Left hindlimb (tissue), 1 donor: ENCODE results near the gene BCAR1.

Experiments used
- DNase-seq: peaks from one replicate; pipeline ENCODE4 v3.0.0-alpha.2; 2018

Gene BCAR1

DNA sequence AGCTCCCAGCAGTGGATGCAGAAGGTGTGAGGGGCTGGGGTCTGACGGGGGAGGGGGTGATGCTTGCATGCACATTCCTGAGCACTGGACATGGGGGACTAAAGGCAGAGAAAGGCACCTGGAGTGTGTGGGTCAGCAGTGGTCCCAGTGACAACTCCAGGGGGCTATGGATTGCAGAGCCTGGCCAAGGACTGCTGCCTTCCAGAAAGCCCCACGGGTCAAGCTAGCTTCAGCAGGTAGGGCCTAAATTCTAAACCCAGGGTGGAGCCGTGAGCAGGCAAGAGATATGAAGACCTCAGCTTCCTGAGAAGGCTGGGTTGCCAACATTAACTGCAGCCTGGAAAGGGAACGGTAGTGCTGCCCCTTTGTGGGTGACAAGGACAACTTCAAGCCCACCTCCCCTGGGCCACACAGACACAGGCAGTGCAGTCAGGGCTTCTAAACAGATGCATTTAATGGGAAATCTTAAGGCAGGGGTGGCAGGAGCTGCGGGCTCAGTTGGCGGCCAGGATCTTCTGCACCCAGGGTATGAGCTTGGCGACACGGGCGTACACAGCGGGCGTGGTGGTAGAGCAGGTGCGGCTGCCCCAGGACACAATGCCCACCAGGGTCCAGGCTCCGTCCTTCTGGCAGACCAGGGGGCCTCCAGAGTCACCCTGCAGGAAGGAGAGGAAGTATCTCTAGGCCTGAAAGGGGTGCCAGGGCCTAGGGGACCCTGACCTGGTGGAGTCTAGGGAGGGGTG, 47.6 kb downstream of the BCAR1 start:
- DNase-seq, result no peak

GRCh38 chr16:75203096-75203495, 48.3 kb downstream of the BCAR1 start:
- no peak for DNase-seq

DNA sequence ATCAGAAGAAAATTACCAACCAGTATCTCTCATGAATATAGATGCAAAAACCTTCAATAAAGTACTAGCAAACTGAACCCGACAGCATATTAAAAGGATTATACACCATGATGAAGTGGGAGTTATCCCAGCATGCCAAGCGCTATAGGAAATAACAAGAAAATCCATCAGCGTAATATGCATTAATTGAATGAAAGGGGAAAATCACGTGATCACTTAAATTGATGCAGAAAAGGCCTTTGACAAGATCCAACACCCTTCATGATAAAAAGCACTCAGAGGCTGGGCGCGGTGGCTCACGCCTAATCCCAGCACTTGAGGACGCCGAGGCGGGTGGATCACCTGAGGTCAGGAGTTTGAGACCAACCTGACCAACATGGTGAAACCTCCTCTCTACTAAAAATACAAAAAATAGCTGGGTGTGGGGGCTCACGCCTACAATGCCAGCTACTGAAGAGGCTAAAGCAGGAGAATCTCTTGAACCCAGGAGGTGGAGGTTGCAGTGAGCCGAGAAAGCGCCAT, 49.3 kb downstream of the BCAR1 start:
- DNase-seq, result no peak

DNA sequence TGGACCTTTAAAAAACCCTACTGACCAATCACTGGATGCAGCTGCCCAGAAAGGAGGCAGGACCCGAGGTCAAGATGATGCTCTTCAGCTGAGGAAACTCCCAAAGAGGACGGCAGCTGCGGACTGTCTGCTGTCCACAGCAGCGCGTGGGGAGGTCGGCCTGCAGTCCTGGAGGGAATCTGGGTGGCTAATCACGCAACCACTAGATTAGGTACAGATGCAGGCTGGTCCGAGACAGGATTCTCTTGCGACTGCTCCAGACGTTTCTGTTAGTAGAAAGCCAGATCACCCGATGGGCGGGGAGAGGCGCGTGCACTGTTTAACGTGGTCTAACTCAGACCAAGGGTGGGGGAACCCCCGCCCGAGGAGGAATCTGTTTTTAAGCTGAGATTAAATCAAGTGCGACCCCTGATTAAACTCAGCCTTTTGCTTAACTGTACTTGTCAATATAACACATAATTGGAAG, 53.3 kb downstream of the BCAR1 start:
- DNase-seq, result no peak

GRCh38 chr16:75197522-75198134, 53.8 kb downstream of the BCAR1 start:
- no peak for DNase-seq

- no peak for DNase-seq
These were observed 54.6 kb downstream of the BCAR1 start for GRCh38 chr16:75196836-75197235.

GRCh38 chr16:75195811-75196790, 55.3 kb downstream of the BCAR1 start:
- no peak for DNase-seq

- DNase-seq, result no peak
These were observed 57.5 kb downstream of the BCAR1 start for GRCh38 chr16:75193730-75194444.

DNA sequence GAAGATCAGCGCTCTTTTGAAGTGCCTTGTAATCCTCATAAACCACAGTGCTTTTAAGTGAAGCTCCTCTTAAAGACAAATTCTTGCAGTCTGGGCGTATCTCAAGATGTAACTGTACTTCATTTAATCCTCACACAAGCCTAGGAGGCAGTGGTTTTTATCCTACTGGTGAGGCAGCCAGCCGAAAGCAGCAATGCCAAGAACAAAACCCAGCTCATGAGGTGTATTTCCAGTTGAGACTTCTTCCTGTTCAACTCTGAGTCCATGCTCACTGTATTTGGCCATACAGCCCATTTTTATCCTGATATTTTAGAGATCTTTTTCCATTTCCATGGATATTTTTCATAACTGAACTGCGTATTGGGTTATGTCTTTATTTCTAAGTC, 58.2 kb downstream of the BCAR1 start:
- DNase-seq, result no peak

GRCh38 chr16:75192606-75193264, 58.7 kb downstream of the BCAR1 start:
- DNase-seq, result no peak

DNA sequence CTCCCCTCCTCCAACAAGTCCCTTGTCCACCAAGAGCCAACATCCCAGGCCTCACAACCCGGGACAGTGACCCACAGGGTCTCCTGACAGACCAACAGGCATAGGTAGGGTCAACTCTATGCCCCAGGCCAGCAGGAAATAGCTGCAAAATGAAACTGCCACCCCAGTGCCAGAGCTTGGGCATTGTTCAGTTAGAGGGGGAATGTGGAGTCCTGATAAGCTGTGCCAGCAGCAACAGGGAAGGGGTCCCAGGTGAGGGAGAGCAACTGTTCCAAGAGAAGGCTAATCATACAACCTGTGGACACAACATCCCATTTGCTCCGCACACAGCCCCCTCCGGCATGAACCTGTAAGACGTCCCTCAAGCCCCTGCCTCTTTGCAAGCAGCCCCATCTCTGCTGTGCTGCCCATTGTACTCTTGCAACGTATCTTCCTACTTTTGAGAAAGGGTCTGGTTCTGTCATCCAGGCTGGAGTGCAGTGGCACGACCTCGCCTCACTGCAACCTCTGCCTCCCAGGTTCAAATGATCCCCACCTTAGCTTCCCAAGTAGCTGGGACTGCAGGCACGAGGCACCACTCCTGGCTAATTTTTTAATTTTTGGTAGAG, 61.7 kb downstream of the BCAR1 start:
- no peak for DNase-seq

DNA sequence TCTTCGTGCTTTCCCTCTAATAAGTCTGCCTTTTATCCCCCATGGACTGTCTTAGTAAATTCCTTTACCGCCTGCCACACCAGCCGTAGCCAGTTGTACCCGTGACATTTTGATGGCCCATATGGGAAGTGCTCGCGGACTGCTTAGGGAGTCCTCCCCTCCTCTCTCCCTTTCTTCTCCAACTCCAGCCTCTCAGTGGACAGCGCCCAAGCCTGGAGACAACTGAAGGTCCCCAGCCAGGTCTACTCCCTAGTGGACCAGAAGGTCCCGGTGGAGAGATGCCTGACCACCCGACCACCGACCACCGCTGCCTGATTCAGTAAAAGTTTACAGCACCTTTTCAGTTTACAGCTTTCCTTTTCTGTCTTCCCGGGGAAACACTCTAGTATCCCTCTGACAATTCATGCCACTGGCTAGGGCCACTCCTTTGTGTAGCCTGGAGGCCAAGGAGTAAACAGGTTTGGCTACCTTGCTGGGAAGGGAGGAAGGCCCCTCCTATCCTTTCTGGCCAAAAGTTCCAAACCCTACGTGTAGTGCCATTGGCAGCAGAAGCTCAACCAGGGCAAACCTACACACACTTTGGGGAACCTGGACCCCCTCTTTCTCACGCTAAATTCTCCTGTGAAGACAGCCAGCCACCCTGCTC, 62.5 kb downstream of the BCAR1 start:
- no peak for DNase-seq

GRCh38 chr16:75181630-75182029, 69.8 kb downstream of the BCAR1 start:
- no peak for DNase-seq

DNA sequence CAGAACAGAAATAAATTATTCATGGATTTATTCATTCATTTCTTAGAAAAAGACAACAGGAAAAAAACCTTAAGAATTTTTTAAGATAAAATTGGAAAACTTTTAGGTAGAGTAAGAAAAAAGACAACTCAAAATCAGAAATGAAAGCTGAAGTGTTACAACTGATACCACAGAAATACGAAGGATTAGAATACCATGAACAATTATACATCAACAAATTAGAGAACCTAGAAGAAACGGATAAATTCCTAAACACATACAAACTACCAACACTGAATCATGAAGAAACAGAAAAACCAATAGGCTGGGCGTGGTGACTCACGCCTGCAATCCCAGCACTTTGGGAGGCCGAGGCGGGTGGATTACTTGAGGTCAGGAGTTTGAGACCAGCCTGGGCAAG, 72.2 kb downstream of the BCAR1 start:
- no peak for DNase-seq
